Heart right ventricle (tissue), 16 donors: Measurements from ENCODE around the gene COASY. TPM values are rescaled to one million over a fixed set of nuclear protein-coding genes. Genes with fewer than 3 reads are reported as not detected.

Source experiments
- ATAC-seq, 8 donors: fragments of 200-7000 bp; cut with Tn5 transposase; one replicate each; pipeline ENCODE4 v1.9.1; 2020; ENCODE audit warnings: mild to moderate bottlenecking in 8 of 8, moderate library complexity in 8 of 8, moderate number of reproducible peaks in 1 of 8
- DNase-seq, 2 donors: peaks; one replicate each; pipeline ENCODE4 v3.0.0-alpha.2; 2020
- H3K27ac ChIP-seq, 10 donors: fragments of 200-600 bp; sonication (generic) in 2 of 10; one replicate each; pipeline versions ENCODE4 v1.5.0 to v1.8.0; 2020 to 2022; ENCODE audit warnings: mild to moderate bottlenecking in 3 of 10
- H3K27me3 ChIP-seq, 7 donors: fragments of 200-600 bp; one replicate each; pipeline ENCODE4 v1.8.0; 2021 to 2022; ENCODE audit warnings: mild to moderate bottlenecking in 2 of 7
- H3K36me3 ChIP-seq, 9 donors: fragments of 200-600 bp; sonication (generic) in 1 of 9; one replicate each; pipeline versions ENCODE4 v1.5.0 to v1.8.0; 2020 to 2022; ENCODE audit warnings: mild to moderate bottlenecking in 2 of 9
- H3K4me1 ChIP-seq, 9 donors: fragments of 200-600 bp; sonication (generic) in 1 of 9; one replicate each; pipeline versions ENCODE4 v1.5.0 to v1.8.0; 2020 to 2022; ENCODE audit warnings: mild to moderate bottlenecking in 4 of 9
- H3K4me3 ChIP-seq, 10 donors: fragments of 200-600 bp; sonication (generic) in 2 of 10; one replicate each; pipeline versions ENCODE4 v1.5.0 to v1.8.0; 2020 to 2022; ENCODE audit warnings: mild to moderate bottlenecking in 7 of 10, moderate library complexity in 2 of 10
- H3K9me3 ChIP-seq, 11 donors: fragments of 200-600 bp in 10 of 11; sonication (generic) in 2 of 11; one replicate each; pipeline versions ENCODE4 v1.5.0 to v1.8.0; 2013 to 2022; ENCODE audit warnings: mild to moderate bottlenecking in 2 of 11, control low read depth in 1 of 11, moderate library complexity in 1 of 11
- CTCF ChIP-seq, 9 donors: fragments of 200-600 bp; sonication (generic) in 2 of 9; IDR thresholded peaks; one replicate each; pipeline versions ENCODE4 v1.5.0 to v1.8.0; 2021 to 2022; ENCODE audit warnings: antibody characterized with exemption in 9 of 9, mild to moderate bottlenecking in 5 of 9, moderate library complexity in 1 of 9
- WGBS, 2 donors: extraction: QIAGEN DNeasy Blood & Tissue Kit; methylation state at CpG; one replicate each; pipeline ENCODE4 v1.1.7; 2013; ENCODE audit warnings: inconsistent platforms in 1 of 2; 5-methylcytosine and 5-hydroxymethylcytosine counted together
- intact Hi-C, 10 donors: fragments of 100-400 bp; cut with DNase I; formaldehyde crosslinking; loops; one replicate each; pipeline versions ENCODE4 v1.11.1 to v1.14.2; 2022
- polyA plus RNA-seq, 2 donors: library from polyadenylated mRNA; stranded (reverse); fragments of 200-250 nt; gene quantifications; one replicate each; pipeline ENCODE4 v1.2.3, GENCODE V29; 2013
- total RNA-seq, 10 donors: library from RNA; stranded (reverse); fragmentation: NEBNext Ultra II Directional in 3 of 10; extraction: Animal tissue kit (Norgen Biotek cat#: 25700) in 3 of 10; gene quantifications; one replicate each; pipeline versions ENCODE4 v1.2.1 to v1.2.4, GENCODE V29; 2021 to 2023
- donor health status: Arrhythmogenic right ventricular cardiomyopathy.
- donor health status: ischemic (EF 13 %, LVEDD 7.1; RV severe dilation, severe dysfunction).
- donor health status: healthy with polysubstance abuse.
- donor health status: DM: no; HTN: yes; CAD: no.
- donor health status: DM: no; HTN: no; CAD: no.
- donor health status: ischemic (EF 25% LVEDD 6.9; RV normal size, moderate dysfunction).
- donor health status: ischemic (EF 25% LVEDD 5.7; RV mildly dilated, moderate dysfunction).
- donor health status: healthy.
- donor health status: DM: yes; HTN: yes; CAD: no.
- donor health status: Ischemic cardiomyopathy.
- donor health status: ischemic (EF 35%, LVEDD 5.7; RV mildly dilated, moderate dysfunction).
- donor health status: nonischemic (EF 11% LVEDD 7.7; RV severe dilation, severe dysfunction).
- donor health status: DM: yes; HTN: yes; CAD: no.
- donor health status: PGD.
- donor health status: ischemic (EF 29% LVEDD 5.4; RV normal size, mild dysfunction).
- donor health status: nonischemic (EF 23%, LVEDD 6.1; RV moderate dilation, normal function).

COASY gene
- total and polyA plus RNA-seq, 12 donors: 29.7 to 56.9 (median 34.5) TPM

GRCh38 chr17:42514279-42514678 is 47.7 kb upstream of the COASY start:
- TF ChIP-seq CTCF (IDR thresholded peaks at IDR 0.05): no peak
- intact Hi-C loops: loop anchor here in 5 of 10 donors (2.0 to 10.0 kb wide), 5 partner anchors 55 to 389 kb away; partner anchors contain the start of genes CAVIN1 (in 2 of the 5), ATP6V0A1 (in 1 of the 5), HSPB9 (in 1 of the 5) and KAT2A (in 1 of the 5)
- Histone ChIP-seq H3K4me3 (no peak overlapping the region), H3K9me3 (no peaks in the 10 kb centered on the region), H3K36me3 (peaks cover 0 to 72% (median 30%) of the 10 kb centered on the region in 9 donors), H3K27me3 (no peaks in the 10 kb centered on the region), H3K27ac (peak overlapping the region in 5 of 10 donors; percentile 63 to 97 (median 74)), H3K4me1 (peaks cover 32 to 71% (median 46%) of the 10 kb centered on the region in 9 donors)
- ATAC-seq (no peak), DNase-seq (no peak)
- WGBS, 2 donors: 95% methylated on average over 11 of the region's 11 CpGs

- DNase-seq (no peak), ATAC-seq (no peak)
- Histone ChIP-seq H3K27ac (peak overlapping the region in 3 of 10 donors; percentile 74 to 97 (median 75)), H3K36me3 (peaks cover 0 to 67% (median 24%) of the 10 kb centered on the region in 9 donors), H3K4me3 (no peak overlapping the region), H3K9me3 (no peaks in the 10 kb centered on the region), H3K4me1 (peaks cover 38 to 76% (median 52%) of the 10 kb centered on the region in 9 donors), H3K27me3 (no peaks in the 10 kb centered on the region)
- 91 to 92% methylated on average over 8 of the region's 8 CpGs for WGBS, 2 donors
- TF ChIP-seq CTCF (IDR thresholded peaks at IDR 0.05): no peak
- intact Hi-C loops: loop anchor here in 9 of 10 donors (2.0 to 10.0 kb wide), 11 partner anchors 56 to 390 kb away; partner anchors contain the start of genes CAVIN1 (in 7 of the 9), ATP6V0A1 (in 1 of the 9), HSPB9 (in 1 of the 9) and KAT2A (in 1 of the 9)
These were observed 47.1 kb upstream of the COASY start for GRCh38 chr17:42514867-42515266.

- peaks cover 0 to 56% (median 12%) of the 10 kb centered on the region in 9 donors for H3K36me3 ChIP-seq
- peak; percentile 29 to 59 (median 50) for ATAC-seq
These were observed 44.4 kb upstream of the COASY start for GRCh38 chr17:42517516-42517915.

More at GRCh38 chr17:42517516-42517915, 44.4 kb upstream of the COASY start:
- peaks cover 62 to 93% (median 73%) of the 10 kb centered on the region in 9 donors for H3K4me1 ChIP-seq
- H3K27ac ChIP-seq: peak overlapping the region; percentile 92 to 98 (median 95)
- TF ChIP-seq CTCF (IDR thresholded peaks at IDR 0.05): peak; percentile 84 to 96 (median 94)
- intact Hi-C loops: loop anchor here in 9 of 10 donors (2.0 to 10.0 kb wide), 11 partner anchors 83 to 393 kb away; partner anchors contain the start of genes CAVIN1 (in 7 of the 9), HSPB9 (in 1 of the 9) and KAT2A (in 1 of the 9)
- no peaks in the 10 kb centered on the region for H3K9me3 ChIP-seq
- H3K27me3 ChIP-seq: no peaks in the 10 kb centered on the region
- no peak overlapping the region for H3K4me3 ChIP-seq
- WGBS, 2 donors: 24 to 34% methylated on average over 9 of the region's 9 CpGs
- DNase-seq: peak; percentile 89 to 90
